ENCODE data around the gene WDR35.

Gene WDR35

DNA sequence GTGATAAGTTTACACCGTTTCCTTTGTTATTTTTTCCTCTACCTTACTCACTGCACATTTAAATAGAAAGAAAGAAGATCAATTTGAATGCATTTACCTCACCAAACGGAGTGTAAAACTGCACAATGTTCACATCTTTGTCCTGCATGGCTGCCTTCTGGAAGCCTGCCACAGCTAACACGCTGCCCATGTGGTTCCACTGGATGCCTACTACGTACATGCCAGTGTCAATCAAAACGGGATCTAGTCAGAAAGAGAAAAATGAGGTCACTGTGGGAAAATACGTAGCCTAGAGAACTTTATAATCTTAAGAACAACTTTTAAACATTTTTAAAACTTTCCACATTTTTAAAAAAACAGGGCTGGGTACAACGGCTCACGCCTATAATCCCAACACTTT is 16.4 kb downstream of the WDR35 start:
- Histone ChIP-seq H3K9ac (ENCODE audit: low read length) (no peak overlapping the region), H3K27me3 (replicated peaks; ENCODE audit: control insufficient read depth, insufficient read depth, low read length) (no peaks in the 10 kb centered on the region), H3K9me3 (ENCODE audit: control insufficient read depth, low read length) (no peaks in the 10 kb centered on the region), H3K4me3 (ENCODE audit: low read length) (no peak overlapping the region), H3K4me1 (ENCODE audit: control insufficient read depth, insufficient read depth, low read length) (no peaks in the 10 kb centered on the region), H3K36me3 (ENCODE audit: control insufficient read depth, insufficient read depth, low read length, severe bottlenecking) (peaks cover 46% of the 10 kb centered on the region)
- DNase-seq (ENCODE audit: low read depth), result no peak

DNA sequence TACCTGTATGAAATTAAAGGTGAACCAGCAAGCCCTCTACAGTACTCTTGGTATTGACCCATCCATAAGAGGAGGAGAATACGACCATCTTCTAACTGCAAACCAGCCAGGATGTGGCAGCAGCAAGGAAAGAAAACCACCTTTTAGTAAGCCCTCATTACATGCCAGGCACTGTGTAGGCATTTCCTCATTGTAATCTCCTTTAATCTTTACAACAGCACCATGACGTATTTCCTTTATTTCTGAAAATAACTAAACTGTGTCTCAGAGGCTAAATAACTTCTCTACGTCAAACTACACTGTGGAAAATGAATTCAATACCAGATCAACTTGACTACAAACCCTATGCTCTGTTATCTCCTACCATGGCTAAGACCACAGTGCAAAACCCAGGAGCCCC is 18.2 kb downstream of the WDR35 start:
- no peak for DNase-seq (ENCODE audit: low read depth)
- Histone ChIP-seq H3K9me3 (ENCODE audit: control insufficient read depth, low read length) (no peaks in the 10 kb centered on the region), H3K9ac (ENCODE audit: low read length) (no peak overlapping the region), H3K4me1 (ENCODE audit: control insufficient read depth, insufficient read depth, low read length) (no peaks in the 10 kb centered on the region), H3K36me3 (ENCODE audit: control insufficient read depth, insufficient read depth, low read length, severe bottlenecking) (peaks cover 39% of the 10 kb centered on the region), H3K27me3 (replicated peaks; ENCODE audit: control insufficient read depth, insufficient read depth, low read length) (no peaks in the 10 kb centered on the region), H3K4me3 (ENCODE audit: low read length) (no peak overlapping the region)

DNA sequence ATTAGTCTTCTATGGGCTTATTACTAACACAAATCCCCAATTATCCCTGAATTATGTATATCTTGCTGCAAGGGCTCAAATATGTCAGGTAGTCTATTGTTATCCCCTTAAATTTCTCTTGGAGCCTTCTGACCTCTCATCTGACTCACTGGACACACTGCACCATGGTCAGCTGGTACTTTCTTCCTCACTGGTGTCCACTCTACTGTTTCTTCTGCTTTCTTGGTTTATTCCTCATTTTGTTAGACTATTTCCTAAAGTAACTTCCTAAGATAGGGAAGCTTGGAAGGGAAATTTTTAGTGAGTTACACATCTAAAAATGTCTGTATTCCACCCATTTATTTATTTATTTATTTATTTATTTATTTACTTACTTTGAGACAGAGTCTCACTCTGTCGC is 26.5 kb downstream of the WDR35 start:
- no peaks in the 10 kb centered on the region for H3K27me3 ChIP-seq (replicated peaks; ENCODE audit: control insufficient read depth, insufficient read depth, low read length)
- no peak for DNase-seq (ENCODE audit: low read depth)
- no peak overlapping the region for H3K4me3 ChIP-seq (ENCODE audit: low read length)
- no peak overlapping the region for H3K9ac ChIP-seq (ENCODE audit: low read length)
- peaks cover 4% of the 10 kb centered on the region for H3K9me3 ChIP-seq (ENCODE audit: control insufficient read depth, low read length)
- H3K4me1 ChIP-seq (ENCODE audit: control insufficient read depth, insufficient read depth, low read length), result no peaks in the 10 kb centered on the region
- peaks cover 18% of the 10 kb centered on the region for H3K36me3 ChIP-seq (ENCODE audit: control insufficient read depth, insufficient read depth, low read length, severe bottlenecking)

DNA sequence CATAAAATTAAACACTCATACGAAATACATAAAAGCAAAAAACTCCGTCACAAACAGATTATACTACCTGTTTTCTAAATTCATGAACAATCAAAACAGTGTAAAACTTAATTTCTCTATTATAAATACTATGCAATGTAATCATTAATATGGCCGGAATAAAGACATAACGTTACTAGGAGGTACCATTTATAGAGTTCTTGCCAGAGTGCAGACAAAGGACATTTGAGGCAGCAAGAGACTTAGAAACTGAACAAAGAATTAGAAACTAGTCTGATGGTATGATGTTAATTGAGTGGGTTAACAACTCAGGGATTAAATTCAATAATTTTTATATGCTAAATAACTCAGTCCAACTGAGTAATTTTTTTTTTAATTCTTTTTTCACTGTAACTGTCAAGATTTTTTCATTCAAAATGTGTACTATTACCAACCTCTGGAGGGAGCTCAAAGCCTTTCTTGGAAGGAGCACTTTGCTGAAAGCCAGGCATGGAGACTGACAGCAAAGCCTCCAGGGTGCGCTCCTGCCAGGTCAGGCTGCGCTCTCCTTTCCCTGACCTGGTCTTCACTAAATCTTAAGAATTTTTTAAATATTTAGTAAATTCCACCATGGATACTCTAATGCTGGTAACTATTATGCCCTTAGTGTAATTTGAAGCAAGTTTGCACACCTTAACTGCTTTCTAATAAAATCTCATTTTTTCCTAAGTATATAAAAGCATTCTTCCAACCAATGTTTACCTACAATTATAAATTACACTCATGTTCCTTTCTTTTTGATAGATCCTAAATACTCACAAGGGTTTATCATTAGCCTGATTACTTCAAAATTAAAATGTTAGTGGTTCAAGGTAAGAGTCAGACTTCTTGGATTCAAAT is 34.1 kb downstream of the WDR35 start:
- no peaks in the 10 kb centered on the region for H3K9me3 ChIP-seq (ENCODE audit: control insufficient read depth, low read length)
- no peak overlapping the region for H3K4me3 ChIP-seq (ENCODE audit: low read length)
- peak; percentile 88 for DNase-seq (ENCODE audit: low read depth)
- no peak overlapping the region for H3K9ac ChIP-seq (ENCODE audit: low read length)
- H3K27me3 ChIP-seq (replicated peaks; ENCODE audit: control insufficient read depth, insufficient read depth, low read length), result no peaks in the 10 kb centered on the region
- no peaks in the 10 kb centered on the region for H3K4me1 ChIP-seq (ENCODE audit: control insufficient read depth, insufficient read depth, low read length)
- H3K36me3 ChIP-seq (ENCODE audit: control insufficient read depth, insufficient read depth, low read length, severe bottlenecking), result peaks cover 2% of the 10 kb centered on the region

DNA sequence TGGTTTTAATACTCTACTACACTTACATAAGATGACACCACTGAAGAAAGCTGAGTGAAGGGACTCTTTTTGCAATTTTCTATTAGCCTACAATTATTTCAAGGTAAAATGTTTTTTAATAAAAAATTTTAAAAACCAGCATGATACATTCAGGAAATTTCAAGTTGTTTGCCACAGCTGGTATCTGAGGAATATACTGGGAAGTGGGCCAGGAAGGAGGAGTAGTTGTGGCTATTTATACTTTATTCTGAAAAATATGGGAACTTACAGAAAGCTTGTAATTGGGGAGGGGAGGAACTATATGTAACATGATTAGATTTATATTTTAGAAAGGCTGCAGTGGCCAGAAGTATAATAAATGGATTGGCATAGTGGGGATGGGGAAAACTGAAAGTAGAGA is 40.8 kb downstream of the WDR35 start:
- H3K9me3 ChIP-seq (ENCODE audit: control insufficient read depth, low read length), result no peaks in the 10 kb centered on the region
- H3K4me3 ChIP-seq (ENCODE audit: low read length), result no peak overlapping the region
- H3K4me1 ChIP-seq (ENCODE audit: control insufficient read depth, insufficient read depth, low read length), result peaks cover 8% of the 10 kb centered on the region
- no peaks in the 10 kb centered on the region for H3K27me3 ChIP-seq (replicated peaks; ENCODE audit: control insufficient read depth, insufficient read depth, low read length)
- H3K36me3 ChIP-seq (ENCODE audit: control insufficient read depth, insufficient read depth, low read length, severe bottlenecking), result peaks cover 12% of the 10 kb centered on the region
- DNase-seq (ENCODE audit: low read depth), result peak; percentile 69
- H3K9ac ChIP-seq (ENCODE audit: low read length), result no peak overlapping the region

DNA sequence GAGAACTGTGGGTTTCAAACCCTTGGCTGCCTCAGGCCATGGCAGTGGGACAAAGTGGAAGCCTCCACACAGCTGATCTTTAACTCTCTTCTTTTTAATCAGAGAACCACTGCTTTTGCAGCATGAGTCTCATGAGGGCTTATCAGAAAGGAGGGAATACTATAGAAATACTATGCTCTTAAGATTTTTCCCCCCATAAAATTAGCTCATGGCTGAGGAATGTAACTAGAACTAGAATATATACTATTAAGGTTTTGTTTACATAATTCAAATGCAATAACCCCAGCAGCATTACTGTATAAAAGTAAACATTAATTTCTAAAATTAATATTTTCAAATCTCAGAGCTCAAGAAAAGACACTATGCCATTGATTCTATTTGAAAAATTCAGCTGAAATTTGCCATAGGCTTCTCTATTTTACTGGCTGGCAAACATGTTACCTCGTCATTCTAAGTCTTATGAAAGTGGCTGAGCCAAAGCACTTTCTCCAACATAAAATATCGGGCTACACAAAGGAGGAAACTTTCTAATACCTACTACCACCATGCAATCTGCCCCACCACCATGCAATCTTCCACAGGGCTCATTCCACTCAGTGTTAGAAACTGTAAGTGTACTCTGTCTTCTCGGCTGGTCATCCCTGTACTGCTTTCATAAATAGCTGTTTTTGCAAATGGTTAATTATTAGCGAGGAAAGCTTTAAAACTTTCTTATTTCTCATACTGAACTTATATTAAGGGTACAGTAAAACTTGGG is 42.5 kb downstream of the WDR35 start:
- peaks cover 8% of the 10 kb centered on the region for H3K4me1 ChIP-seq (ENCODE audit: control insufficient read depth, insufficient read depth, low read length)
- H3K36me3 ChIP-seq (ENCODE audit: control insufficient read depth, insufficient read depth, low read length, severe bottlenecking), result peaks cover 12% of the 10 kb centered on the region

DNA sequence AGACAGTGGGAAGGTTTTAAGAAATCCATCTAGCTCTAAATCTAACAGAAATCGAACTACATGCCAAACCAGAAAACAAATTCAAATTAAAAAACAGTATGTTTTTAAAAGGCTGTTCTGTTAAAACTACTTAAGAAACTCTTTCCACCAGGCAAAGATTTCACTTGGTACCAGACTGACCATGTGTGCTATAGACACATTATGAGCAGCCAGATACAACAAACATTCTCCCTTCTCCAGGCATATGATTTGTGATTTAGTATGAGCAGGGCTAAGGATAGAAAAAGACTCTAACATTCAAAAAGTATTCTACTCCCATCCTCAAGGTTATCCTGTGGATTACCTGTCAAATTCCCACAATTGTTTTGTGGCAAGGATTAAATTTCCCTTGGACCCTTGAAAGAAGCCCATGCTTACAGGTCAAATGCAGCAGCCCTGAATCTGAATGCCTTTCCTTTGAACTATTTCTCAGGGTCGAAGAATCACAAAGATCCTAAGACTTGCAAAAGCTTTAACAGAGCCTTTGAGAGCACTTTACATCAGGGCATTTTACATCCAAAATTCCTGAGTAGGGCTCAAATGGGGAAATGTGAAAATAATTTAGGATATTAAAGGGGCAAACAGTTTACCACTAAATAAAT is 45.6 kb downstream of the WDR35 start:
- Histone ChIP-seq H3K27me3 (replicated peaks; ENCODE audit: control insufficient read depth, insufficient read depth, low read length) (no peaks in the 10 kb centered on the region), H3K4me3 (ENCODE audit: low read length) (no peak overlapping the region), H3K9ac (ENCODE audit: low read length) (no peak overlapping the region), H3K36me3 (ENCODE audit: control insufficient read depth, insufficient read depth, low read length, severe bottlenecking) (peaks cover 6% of the 10 kb centered on the region), H3K9me3 (ENCODE audit: control insufficient read depth, low read length) (no peaks in the 10 kb centered on the region), H3K4me1 (ENCODE audit: control insufficient read depth, insufficient read depth, low read length) (peaks cover 7% of the 10 kb centered on the region)
- no peak for DNase-seq (ENCODE audit: low read depth)

More for the DNA sequence above, 42.5 kb downstream of the WDR35 start:
- Histone ChIP-seq H3K4me3 (ENCODE audit: low read length) (no peak overlapping the region), H3K27me3 (replicated peaks; ENCODE audit: control insufficient read depth, insufficient read depth, low read length) (no peaks in the 10 kb centered on the region), H3K9me3 (ENCODE audit: control insufficient read depth, low read length) (no peaks in the 10 kb centered on the region), H3K9ac (ENCODE audit: low read length) (no peak overlapping the region)
- no peak for DNase-seq (ENCODE audit: low read depth)

DNA sequence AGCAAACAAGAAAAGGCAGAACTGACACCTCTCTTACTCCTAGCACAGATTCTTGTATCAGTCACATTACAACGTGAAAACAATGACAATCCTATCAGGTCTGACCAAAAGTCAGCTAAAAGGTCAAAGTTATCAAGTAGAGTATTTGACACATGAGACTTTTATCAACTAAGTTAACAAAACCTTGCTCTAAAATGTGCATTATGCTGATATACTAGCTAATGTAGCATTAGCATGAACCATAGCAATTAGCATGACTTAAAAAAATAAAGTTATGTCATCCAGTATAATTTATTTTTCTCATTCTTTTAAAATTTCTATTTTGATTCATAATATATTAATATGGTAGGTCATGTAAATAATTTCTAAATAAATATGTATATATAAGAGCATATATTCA is 46.7 kb downstream of the WDR35 start:
- no peak for DNase-seq (ENCODE audit: low read depth)
- Histone ChIP-seq H3K9me3 (ENCODE audit: control insufficient read depth, low read length) (no peaks in the 10 kb centered on the region), H3K4me3 (ENCODE audit: low read length) (no peak overlapping the region), H3K4me1 (ENCODE audit: control insufficient read depth, insufficient read depth, low read length) (no peaks in the 10 kb centered on the region), H3K27me3 (replicated peaks; ENCODE audit: control insufficient read depth, insufficient read depth, low read length) (no peaks in the 10 kb centered on the region), H3K36me3 (ENCODE audit: control insufficient read depth, insufficient read depth, low read length, severe bottlenecking) (peaks cover 7% of the 10 kb centered on the region), H3K9ac (ENCODE audit: low read length) (no peak overlapping the region)

DNA sequence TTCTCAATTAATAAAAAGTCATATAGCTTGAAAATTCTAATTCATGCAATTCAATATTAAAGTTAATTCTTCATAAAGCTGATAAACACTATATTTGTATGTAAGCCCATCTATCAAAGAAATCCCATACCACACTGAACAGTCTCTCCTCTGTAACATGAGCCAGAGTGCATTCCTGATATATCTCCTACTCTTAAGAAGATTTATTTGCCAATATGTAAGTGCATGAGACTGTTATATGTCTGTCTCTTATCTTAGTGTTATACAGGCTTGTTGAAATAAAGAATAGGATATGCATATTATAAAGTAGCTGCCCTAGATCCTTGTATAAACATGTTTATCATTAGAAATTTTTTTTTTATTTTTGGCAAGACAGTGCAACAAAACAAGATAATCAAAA is 47.7 kb downstream of the WDR35 start:
- Histone ChIP-seq H3K9ac (ENCODE audit: low read length) (no peak overlapping the region), H3K36me3 (ENCODE audit: control insufficient read depth, insufficient read depth, low read length, severe bottlenecking) (peaks cover 17% of the 10 kb centered on the region), H3K4me1 (ENCODE audit: control insufficient read depth, insufficient read depth, low read length) (no peaks in the 10 kb centered on the region), H3K27me3 (replicated peaks; ENCODE audit: control insufficient read depth, insufficient read depth, low read length) (no peaks in the 10 kb centered on the region), H3K9me3 (ENCODE audit: control insufficient read depth, low read length) (no peaks in the 10 kb centered on the region), H3K4me3 (ENCODE audit: low read length) (no peak overlapping the region)
- DNase-seq (ENCODE audit: low read depth), result no peak

DNA sequence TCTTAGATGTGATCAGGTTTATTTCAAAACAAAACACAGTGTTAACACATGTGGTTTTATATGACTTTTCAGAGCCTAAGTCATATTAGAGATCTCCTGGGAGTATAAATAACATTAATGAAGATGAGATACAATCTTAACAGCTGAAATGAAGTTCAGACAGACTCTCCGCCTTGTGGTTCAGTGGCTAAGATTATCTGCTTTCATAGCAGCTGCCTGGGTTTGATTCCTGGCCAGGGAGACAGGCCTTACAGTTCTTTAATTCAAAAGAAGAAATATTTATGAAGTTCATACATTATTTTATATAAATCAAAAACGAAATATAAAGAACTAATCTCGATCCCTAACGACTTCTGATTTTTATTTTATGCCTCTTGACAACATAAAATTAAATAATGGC is 52.9 kb downstream of the WDR35 start:
- Histone ChIP-seq H3K9ac (ENCODE audit: low read length) (no peak overlapping the region), H3K9me3 (ENCODE audit: control insufficient read depth, low read length) (no peaks in the 10 kb centered on the region), H3K4me3 (ENCODE audit: low read length) (no peak overlapping the region), H3K36me3 (ENCODE audit: control insufficient read depth, insufficient read depth, low read length, severe bottlenecking) (peaks cover 35% of the 10 kb centered on the region), H3K4me1 (ENCODE audit: control insufficient read depth, insufficient read depth, low read length) (peaks cover 10% of the 10 kb centered on the region), H3K27me3 (replicated peaks; ENCODE audit: control insufficient read depth, insufficient read depth, low read length) (no peaks in the 10 kb centered on the region)
- no peak for DNase-seq (ENCODE audit: low read depth)

DNA sequence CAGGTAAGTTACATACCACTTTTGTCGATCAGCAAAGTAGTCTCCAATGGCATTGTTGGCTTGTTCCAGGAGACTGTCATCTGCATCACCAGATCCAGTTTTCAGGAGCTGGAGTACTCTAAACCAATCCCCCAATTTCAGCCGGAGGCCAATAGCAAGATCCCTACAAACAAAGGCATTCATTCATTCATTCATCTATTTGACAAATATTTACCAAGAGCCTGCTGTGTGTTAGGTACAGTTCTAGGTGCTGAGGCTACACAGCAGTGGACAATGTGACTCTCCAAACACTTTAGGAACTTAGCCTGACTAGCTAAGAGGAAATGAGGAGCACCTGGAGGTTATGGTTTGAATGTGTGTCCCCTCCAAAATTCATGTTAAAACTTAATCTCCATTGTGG is 53.7 kb downstream of the WDR35 start:
- H3K4me1 ChIP-seq (ENCODE audit: control insufficient read depth, insufficient read depth, low read length), result peaks cover 10% of the 10 kb centered on the region
- no peaks in the 10 kb centered on the region for H3K9me3 ChIP-seq (ENCODE audit: control insufficient read depth, low read length)
- no peak overlapping the region for H3K4me3 ChIP-seq (ENCODE audit: low read length)
- H3K27me3 ChIP-seq (replicated peaks; ENCODE audit: control insufficient read depth, insufficient read depth, low read length), result no peaks in the 10 kb centered on the region
- DNase-seq (ENCODE audit: low read depth), result no peak
- H3K9ac ChIP-seq (ENCODE audit: low read length), result no peak overlapping the region
- H3K36me3 ChIP-seq (ENCODE audit: control insufficient read depth, insufficient read depth, low read length, severe bottlenecking), result peaks cover 40% of the 10 kb centered on the region

Data from adipocyte (in vitro differentiated cells).